ENCODE data around the gene CHCT1. TPM values are rescaled to one million over a fixed set of nuclear protein-coding genes. Genes with fewer than 3 reads are reported as not detected.

The CHCT1 gene
- total RNA-seq, 1 experiment from 2014 or later: not detected

DNA sequence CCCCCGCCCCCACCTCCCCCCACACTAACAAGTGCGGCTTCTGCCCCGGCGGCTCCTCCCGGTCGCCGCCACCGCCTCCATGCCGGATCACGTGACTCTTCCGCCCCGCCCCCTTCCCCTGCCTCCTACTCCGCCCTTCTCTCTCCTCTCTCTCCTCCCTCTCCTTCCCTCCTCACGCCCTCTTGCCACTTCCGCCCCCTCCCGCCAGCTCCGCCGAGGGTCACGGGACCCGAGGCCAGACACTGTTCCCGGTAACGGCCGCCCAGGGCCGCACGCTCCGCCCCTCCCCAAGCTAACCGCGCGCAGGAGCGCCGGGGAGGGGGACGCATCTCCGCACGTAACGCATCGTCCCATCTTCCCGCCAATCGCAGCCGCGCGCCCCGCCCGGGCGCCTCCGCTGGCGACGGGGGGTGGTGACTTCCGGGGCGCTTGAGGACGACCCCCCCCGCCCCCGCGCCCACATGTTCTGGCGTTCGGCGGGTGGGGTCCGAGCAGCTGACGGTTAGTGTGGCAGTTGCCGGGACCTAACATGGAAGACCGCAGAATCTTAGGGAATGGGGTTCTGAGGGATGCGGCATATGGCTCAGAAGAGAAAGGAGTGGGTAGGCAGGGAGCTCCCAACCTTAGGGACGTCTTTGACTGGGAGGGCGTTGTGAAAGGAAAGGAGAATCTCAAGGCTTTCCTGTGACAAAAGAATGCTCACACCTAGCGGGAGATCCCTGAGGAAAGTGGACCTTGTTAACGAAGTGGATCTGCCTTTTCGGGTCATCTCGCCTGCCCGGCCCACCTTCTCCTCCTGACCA lies 30.0 kb upstream of the CHCT1 start, which contains the start of gene USP32:
Gene USP32, minus strand, starts transcription at position 92 of the 803 bp plus-strand sequence. CDS start 194 bp downstream, outside the sequence.
- BruUV-seq (replicated peaks): no TSS peak
- intact Hi-C loops (cut with micrococcal nuclease; ENCODE audit: unreplicated experiment): loop anchor here (1.0 to 10.0 kb wide), 4 partner anchors 36 to 160 kb away; no protein-coding TSS in a partner anchor
- peaks cover 8% of the 10 kb centered on the region; the same call in 1 of the 2 replicates for H3K4me1 ChIP-seq
- H3K9me3 Mint-ChIP-seq (ENCODE audit: unreplicated experiment): no peaks in the 10 kb centered on the region
- H3K27me3 Mint-ChIP-seq (ENCODE audit: insufficient read depth, unreplicated experiment): no peaks in the 10 kb centered on the region
- peak within 1 kb of the TSS; percentile 94 for H3K27ac Mint-ChIP-seq (ENCODE audit: unreplicated experiment)
- peak within 1 kb of the TSS; percentile 89 for H3K4me3 ChIP-seq (ENCODE audit: low read depth, low read length)
- no peaks in the 10 kb centered on the region for H3K9me3 ChIP-seq
- peaks cover 19% of the 10 kb centered on the region for H3K36me3 Mint-ChIP-seq (ENCODE audit: insufficient read depth, unreplicated experiment)
- DNase-seq: peak; percentile 98 to 99
- peaks cover 13% of the 10 kb centered on the region for H3K4me1 Mint-ChIP-seq (ENCODE audit: low read depth, unreplicated experiment)
- CTCF ChIA-PET: interaction anchor here (0.6 to 1.7 kb wide), 8 partner anchors 9 to 430 kb away, joined by 3 to 14 read pairs (median 10); no protein-coding TSS in a partner anchor
- TF ChIP-seq, protein P1, sequence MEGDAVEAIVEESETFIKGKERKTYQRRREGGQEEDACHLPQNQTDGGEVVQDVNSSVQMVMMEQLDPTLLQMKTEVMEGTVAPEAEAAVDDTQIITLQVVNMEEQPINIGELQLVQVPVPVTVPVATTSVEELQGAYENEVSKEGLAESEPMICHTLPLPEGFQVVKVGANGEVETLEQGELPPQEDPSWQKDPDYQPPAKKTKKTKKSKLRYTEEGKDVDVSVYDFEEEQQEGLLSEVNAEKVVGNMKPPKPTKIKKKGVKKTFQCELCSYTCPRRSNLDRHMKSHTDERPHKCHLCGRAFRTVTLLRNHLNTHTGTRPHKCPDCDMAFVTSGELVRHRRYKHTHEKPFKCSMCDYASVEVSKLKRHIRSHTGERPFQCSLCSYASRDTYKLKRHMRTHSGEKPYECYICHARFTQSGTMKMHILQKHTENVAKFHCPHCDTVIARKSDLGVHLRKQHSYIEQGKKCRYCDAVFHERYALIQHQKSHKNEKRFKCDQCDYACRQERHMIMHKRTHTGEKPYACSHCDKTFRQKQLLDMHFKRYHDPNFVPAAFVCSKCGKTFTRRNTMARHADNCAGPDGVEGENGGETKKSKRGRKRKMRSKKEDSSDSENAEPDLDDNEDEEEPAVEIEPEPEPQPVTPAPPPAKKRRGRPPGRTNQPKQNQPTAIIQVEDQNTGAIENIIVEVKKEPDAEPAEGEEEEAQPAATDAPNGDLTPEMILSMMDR (IDR thresholded peaks at IDR 0.05; ENCODE audit: insufficient read depth in 1 of 2, low read depth in 1 of 2, low read length in 1 of 2, severe bottlenecking in 1 of 2, unreplicated experiment in 1 of 2): peak; percentile 23 to 40
- H3K27me3 ChIP-seq (replicated peaks; ENCODE audit: control insufficient read depth, insufficient read depth, low read length): no peaks in the 10 kb centered on the region
- POLR2A ChIA-PET: interaction anchor here (0.5 to 1.6 kb wide), 13 partner anchors 10 to 1099 kb away, joined by 3 to 13 read pairs (median 4); partner anchors contain the start of genes APPBP2 and PPM1D
- H3K4me3 Mint-ChIP-seq (ENCODE audit: unreplicated experiment): peak within 1 kb of the TSS; percentile 92
- no peaks in the 10 kb centered on the region for H3K36me3 ChIP-seq (ENCODE audit: control insufficient read depth, insufficient read depth, low read length)

DNA sequence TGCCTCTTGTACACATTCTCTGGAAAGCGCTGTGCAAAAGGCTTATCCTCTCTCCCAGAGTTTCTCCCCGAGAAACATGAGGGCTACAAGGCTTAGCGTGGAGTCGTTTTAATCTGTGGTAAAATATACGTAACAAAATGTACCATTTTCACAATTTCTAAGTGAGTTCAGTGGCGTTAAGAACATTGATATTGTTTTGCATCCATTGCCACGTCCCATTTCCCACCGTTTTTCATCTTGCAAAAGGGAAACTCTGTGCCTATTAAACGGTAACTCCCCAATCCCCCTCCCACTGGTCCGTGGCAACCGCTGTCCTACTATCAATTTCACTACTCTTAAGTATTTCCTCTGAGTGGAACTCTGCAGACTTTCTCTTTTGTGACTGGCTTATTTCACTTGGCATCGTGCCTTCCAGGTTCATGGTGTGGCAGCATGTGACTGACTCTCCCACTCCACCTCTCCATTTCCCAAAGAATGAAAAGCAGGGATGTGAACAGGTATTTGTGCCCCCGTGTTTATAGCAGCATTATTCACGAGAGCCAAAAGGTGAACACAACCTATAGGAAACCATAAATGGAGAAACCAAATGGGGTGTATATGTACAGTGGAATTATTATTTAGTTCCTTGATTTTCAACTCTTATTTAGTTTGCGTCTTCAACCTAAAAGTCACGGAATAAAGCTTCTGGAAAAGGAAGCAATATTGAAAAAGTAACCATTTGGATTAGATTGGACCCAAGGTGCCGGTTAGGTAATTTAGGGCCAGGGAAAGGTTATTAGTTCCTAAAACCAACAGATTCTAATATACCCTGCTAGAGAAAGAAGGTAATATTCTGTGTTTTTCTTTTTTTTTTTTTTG lies 29.2 kb upstream of the CHCT1 start:
- Histone ChIP-seq H3K9me3 (no peaks in the 10 kb centered on the region), H3K27me3 (replicated peaks; ENCODE audit: control insufficient read depth, insufficient read depth, low read length) (no peaks in the 10 kb centered on the region), H3K4me1 (peaks cover 8% of the 10 kb centered on the region; the same call in 1 of the 2 replicates), H3K4me3 (ENCODE audit: low read depth, low read length) (peak overlapping the region; percentile 89), H3K36me3 (ENCODE audit: control insufficient read depth, insufficient read depth, low read length) (no peaks in the 10 kb centered on the region)
- BruUV-seq (replicated peaks): TSS peak; percentile 94
- Mint-ChIP-seq H3K9me3 (ENCODE audit: unreplicated experiment) (no peaks in the 10 kb centered on the region), H3K27me3 (ENCODE audit: insufficient read depth, unreplicated experiment) (no peaks in the 10 kb centered on the region), H3K27ac (ENCODE audit: unreplicated experiment) (peak overlapping the region; percentile 94), H3K4me1 (ENCODE audit: low read depth, unreplicated experiment) (peaks cover 13% of the 10 kb centered on the region), H3K36me3 (ENCODE audit: insufficient read depth, unreplicated experiment) (peaks cover 19% of the 10 kb centered on the region), H3K4me3 (ENCODE audit: unreplicated experiment) (peak overlapping the region; percentile 92)
- ChIA-PET CTCF (interaction anchor here (0.8 to 1.7 kb wide), 4 partner anchors 10 to 162 kb away, joined by 3 to 10 read pairs (median 8); no protein-coding TSS in a partner anchor), POLR2A (interaction anchor here (0.5 to 1.6 kb wide), 3 partner anchors 19 to 456 kb away, joined by 3 to 13 read pairs (median 4); no protein-coding TSS in a partner anchor)
- intact Hi-C loops (cut with micrococcal nuclease; ENCODE audit: unreplicated experiment): loop anchor here (1.0 to 10.0 kb wide), 4 partner anchors 37 to 161 kb away; no protein-coding TSS in a partner anchor
- DNase-seq: peak in 1 of 2 experiments; percentile 21
- TF ChIP-seq, protein P1 (IDR thresholded peaks at IDR 0.05; ENCODE audit: insufficient read depth in 1 of 2, low read depth in 1 of 2, low read length in 1 of 2, severe bottlenecking in 1 of 2, unreplicated experiment in 1 of 2): no peak

Measured in Caco-2 (cell line).